ENCODE results near the gene LTBP1.

- TF ChIP-seq POLR2A (IDR thresholded peaks at IDR 0.05) (no peak), CTCF (IDR thresholded peaks at IDR 0.05) (no peak), POLR2AphosphoS5 (IDR thresholded peaks at IDR 0.05) (no peak)
These were observed 188.9 kb downstream of the LTBP1 start for GRCh38 chr2:33135645-33136044.
